Liver (tissue), 9 donors: Measurements from ENCODE around the gene GRK6. TPM values are rescaled to one million over a fixed set of nuclear protein-coding genes. Genes with fewer than 3 reads are reported as not detected.

Experiments
- DNase-seq: peaks from one replicate; pipeline ENCODE4 v3.0.0-alpha.2; 2017; ENCODE audit warnings: low spot score
- H3K27ac ChIP-seq, 2 donors: one replicate each; pipeline ENCODE4 v1.7.0; 2013; ENCODE audit warnings: inconsistent platforms in 2 of 2, low read length in 2 of 2, control low read depth in 1 of 2, low read depth in 1 of 2, mild to moderate bottlenecking in 1 of 2
- H3K27me3 ChIP-seq, 4 donors: one replicate each; pipeline versions ENCODE4 v1.6.1 to v1.7.0; 2013; ENCODE audit warnings: low read length in 3 of 4, inconsistent platforms in 1 of 4, mild to moderate bottlenecking in 1 of 4, moderate library complexity in 1 of 4; ENCODE audit not compliant: control insufficient read depth in 4 of 4, insufficient read depth in 4 of 4
- H3K36me3 ChIP-seq, 4 donors: one replicate each; pipeline versions ENCODE4 v1.6.1 to v1.7.0; 2013; ENCODE audit warnings: low read length in 3 of 4, mild to moderate bottlenecking in 3 of 4, low read depth in 1 of 4, moderate library complexity in 1 of 4; ENCODE audit not compliant: control insufficient read depth in 4 of 4, insufficient read depth in 3 of 4
- H3K4me1 ChIP-seq, 4 donors: one replicate each; pipeline versions ENCODE4 v1.6.1 to v1.7.0; 2013; ENCODE audit warnings: low read length in 3 of 4, mild to moderate bottlenecking in 3 of 4, moderate library complexity in 1 of 4; ENCODE audit not compliant: control insufficient read depth in 4 of 4, insufficient read depth in 4 of 4
- H3K4me3 ChIP-seq, 3 donors: one replicate each; pipeline versions ENCODE4 v1.6.1 to v1.7.0; 2013; ENCODE audit warnings: low read length in 3 of 3, control low read depth in 1 of 3, low read depth in 1 of 3, mild to moderate bottlenecking in 1 of 3
- H3K9ac ChIP-seq, 2 donors: one replicate each; pipeline ENCODE4 v1.7.0; 2013; ENCODE audit warnings: low read length in 2 of 2, mild to moderate bottlenecking in 2 of 2, moderate library complexity in 2 of 2, control low read depth in 1 of 2, low read depth in 1 of 2
- H3K9me3 ChIP-seq, 4 donors: one replicate each; pipeline versions ENCODE4 v1.6.1 to v1.7.0; 2013; ENCODE audit warnings: low read length in 3 of 4; ENCODE audit not compliant: control insufficient read depth in 4 of 4
- ATF3 ChIP-seq: IDR thresholded peaks from 2 replicates; pipeline ENCODE4 v1.6.1; 2016; ENCODE audit warnings: antibody characterized with exemption
- CTCF ChIP-seq: fragments of 150-350 bp; IDR thresholded peaks from 2 replicates; pipeline ENCODE4 v1.5.1; 2017; ENCODE audit warnings: improper control_type of control experiment, low read depth, low read length; ENCODE audit not compliant: missing input control
- EGR1 ChIP-seq, 2 donors: IDR thresholded peaks; 2 replicates each; pipeline ENCODE4 v1.6.1; 2016 to 2018; ENCODE audit warnings: antibody characterized with exemption in 2 of 2, low read depth in 2 of 2
- FOXA1 ChIP-seq: IDR thresholded peaks from 2 replicates; pipeline ENCODE4 v1.6.1; 2016; ENCODE audit warnings: antibody characterized with exemption
- JUND ChIP-seq, 2 donors: IDR thresholded peaks; 2 replicates each; pipeline ENCODE4 v1.6.1; 2016; ENCODE audit warnings: antibody characterized with exemption in 2 of 2
- RXRA ChIP-seq, 2 donors: IDR thresholded peaks; 2 replicates each; pipeline ENCODE4 v1.6.1; 2017 to 2018; ENCODE audit warnings: antibody characterized with exemption in 2 of 2, mild to moderate bottlenecking in 1 of 2
- SP1 ChIP-seq: IDR thresholded peaks from 2 replicates; pipeline ENCODE4 v1.6.1; 2018; ENCODE audit warnings: antibody characterized with exemption, mild to moderate bottlenecking
- TAF1 ChIP-seq: conservative IDR thresholded peaks from 2 replicates; pipeline ENCODE4 v1.6.1; 2016; ENCODE audit warnings: antibody characterized with exemption, mild to moderate bottlenecking
- YY1 ChIP-seq: IDR thresholded peaks from 2 replicates; pipeline ENCODE4 v1.6.1; 2016; ENCODE audit warnings: antibody characterized with exemption, mild to moderate bottlenecking
- WGBS: extraction: QIAGEN DNeasy Blood & Tissue Kit; methylation state at CpG from one replicate; pipeline ENCODE4 v1.1.7; 2013; 5-methylcytosine and 5-hydroxymethylcytosine counted together
- polyA plus RNA-seq, 2 donors: library from polyadenylated mRNA; stranded (reverse) in 1 of 2; unstranded in 1 of 2; fragments of 200-250 nt in 1 of 2; fragments of >200 nt in 1 of 2; fragmentation: Nextera tagmentation in 1 of 2; extraction: Ambion mirVana in 1 of 2; gene quantifications; one replicate each; pipeline versions ENCODE4 v1.2.1 to v1.2.3, GENCODE V29; 2013 to 2015
- total RNA-seq, 2 donors: library from RNA; depleted of rRNA; stranded (reverse); fragments of >200 nt; gene quantifications; one replicate each; pipeline ENCODE4 v1.2.3, GENCODE V29; 2014
- donor health status: healthy.
- donor health status: healthy.
- donor health status: healthy.
- donor health status: healthy.
- donor health status: healthy.

Gene GRK6
- total and polyA plus RNA-seq, 4 donors: 3.1 to 24.0 (median 10.8) TPM

GRCh38 chr5:177446200-177447065 is 20.0 kb downstream of the GRK6 start, which contains the start of gene PRR7:
PRR7 (plus strand) TSS chr5:177446814; CDS start chr5:177455068, 8,254 bp downstream.
- no peak for DNase-seq
- Histone ChIP-seq H3K9ac (no peak within 1 kb of the TSS), H3K4me1 (peaks cover 5 to 18% (median 9%) of the 10 kb centered on the region in 4 donors), H3K9me3 (no peaks in the 10 kb centered on the region), H3K27me3 (no peaks in the 10 kb centered on the region), H3K4me3 (peak within 1 kb of the TSS; percentile 16 to 65 (median 61)), H3K27ac (peak within 1 kb of the TSS in 1 of 2 donors; percentile 9), H3K36me3 (no peaks in the 10 kb centered on the region)
- no peak for TF ChIP-seq SP1
- peak; percentile 2 for TF ChIP-seq CTCF
- TF ChIP-seq FOXA1: no peak
- no peak for TF ChIP-seq ATF3
- no peak for TF ChIP-seq JUND (IDR thresholded peaks at IDR 0.05)
- no peak for TF ChIP-seq TAF1
- WGBS: under 1% methylated on average over 89 of the region's 89 CpGs

GRCh38 chr5:177447066-177447610 is 20.7 kb downstream of the GRK6 start:
- no peak for DNase-seq
- no peaks in the 10 kb centered on the region for H3K27me3 ChIP-seq
- peak overlapping the region in 2 of 3 donors; percentile 37 to 65 for H3K4me3 ChIP-seq
- H3K4me1 ChIP-seq: peaks cover 5 to 18% (median 9%) of the 10 kb centered on the region in 4 donors
- TF ChIP-seq RXRA (IDR thresholded peaks at IDR 0.05) (no peak), JUND (IDR thresholded peaks at IDR 0.05) (no peak), CTCF (no peak), SP1 (no peak), YY1 (no peak), FOXA1 (no peak), TAF1 (no peak), ATF3 (no peak), EGR1 (IDR thresholded peaks at IDR 0.05; ENCODE audit: low read depth in 2 of 2) (no peak)
- WGBS: under 1% methylated on average over 50 of the region's 52 CpGs
- H3K27ac ChIP-seq: no peak overlapping the region
- no peak overlapping the region for H3K9ac ChIP-seq
- H3K36me3 ChIP-seq: no peaks in the 10 kb centered on the region
- no peaks in the 10 kb centered on the region for H3K9me3 ChIP-seq
